Thyroid gland (tissue), 4 donors: Measurements from ENCODE around the gene S100A6. TPM values are rescaled to one million over a fixed set of nuclear protein-coding genes. Genes with fewer than 3 reads are reported as not detected.
"Not testable (repeated sequence)": the region's sequence is repeated elsewhere in the genome, so short reads cannot be mapped to it uniquely, and the experiment has no call there.

Experiments
- DNase-seq, 2 donors: peaks; one replicate each; pipeline ENCODE4 v3.0.0-alpha.2; 2019
- H3K27ac ChIP-seq, 3 donors: fragments of 200-600 bp; sonication (generic); 1 replicate in 2 of 3; 2 replicates in 1 of 3; pipeline ENCODE4 v1.5.1; 2016 to 2019; ENCODE audit warnings: mild to moderate bottlenecking in 1 of 3, moderate library complexity in 1 of 3
- H3K27me3 ChIP-seq: fragments of 200-600 bp; sonication (generic); one replicate; pipeline ENCODE4 v1.5.1; 2019
- H3K36me3 ChIP-seq, 2 donors: fragments of 200-600 bp; sonication (generic); one replicate each; pipeline ENCODE4 v1.5.1; 2016 to 2019
- H3K4me1 ChIP-seq, 2 donors: fragments of 200-600 bp; sonication (generic); one replicate each; pipeline ENCODE4 v1.5.1; 2017 to 2019
- H3K4me3 ChIP-seq, 3 donors: fragments of 200-600 bp; sonication (generic); replicated peaks in 1 of 3; 1 replicate in 2 of 3; 2 replicates in 1 of 3; pipeline ENCODE4 v1.5.1; 2016; ENCODE audit warnings: mild to moderate bottlenecking in 1 of 3
- H3K9me3 ChIP-seq: fragments of 200-600 bp; sonication (generic); one replicate; pipeline ENCODE4 v1.5.1; 2017
- CTCF ChIP-seq, 6 experiments: fragments of 200-600 bp in 3 of 6; fragments of 450-650 bp in 3 of 6; sonication (generic) in 3 of 6; IDR thresholded peaks; one replicate each; pipeline ENCODE4 v1.5.1; 2016 to 2019; ENCODE audit warnings: antibody characterized with exemption in 6 of 6, mild to moderate bottlenecking in 2 of 6, inconsistent platforms in 1 of 6, moderate library complexity in 1 of 6
- POLR2A ChIP-seq, 2 donors: fragments of 450-650 bp; IDR thresholded peaks; one replicate each; pipeline ENCODE4 v1.6.1; 2017; ENCODE audit warnings: antibody characterized with exemption in 2 of 2, mild to moderate bottlenecking in 2 of 2, moderate library complexity in 1 of 2
- WGBS, 2 donors: methylation state at CpG; one replicate each; pipeline ENCODE4 v1.1.5; 2017; 5-methylcytosine and 5-hydroxymethylcytosine counted together
- intact Hi-C: fragments of 100-400 bp; cut with DNase I; formaldehyde crosslinking; loops from one replicate; pipeline ENCODE4 v1.15.1; 2023
- total RNA-seq, 4 donors: library from RNA; depleted of rRNA; stranded (reverse); fragments of >200 nt; gene quantifications; one replicate each; pipeline ENCODE4 v1.2.3, GENCODE V29; 2016

Gene S100A6
- 100 to 1,000 TPM; 128 to 573 (median 360) TPM for total RNA-seq

- H3K4me3 ChIP-seq: peak within 1 kb of the TSS; percentile 63 to 87 (median 82)
- peaks cover 38 to 50% of the 10 kb centered on the region in 2 donors for H3K4me1 ChIP-seq
- TF ChIP-seq CTCF (IDR thresholded peaks at IDR 0.05) (peak in 2 of 6 experiments; percentile 3 to 13), POLR2A (IDR thresholded peaks at IDR 0.05) (peak; percentile 60 to 71)
- intact Hi-C loops: no loop called here
- no peaks in the 10 kb centered on the region for H3K9me3 ChIP-seq
- H3K36me3 ChIP-seq: no peaks in the 10 kb centered on the region
- WGBS, 2 donors: 40 to 59% methylated on average over 3 of the region's 18 CpGs
- H3K27ac ChIP-seq: peak within 1 kb of the TSS; percentile 98 to 99 (median 98)
- no peaks in the 10 kb centered on the region for H3K27me3 ChIP-seq
- peak; percentile 72 to 75 for DNase-seq
These were observed at the start of gene S100A6 for GRCh38 chr1:153535242-153536011. Gene S100A6, minus strand, starts transcription at chr1:153535991. Its CDS starts 652 bp downstream, at chr1:153535339.

GRCh38 chr1:153585006-153585405 is 49.2 kb upstream of the S100A6 start:
- 94 to 100% methylated on average over 1 of the region's 1 CpG for WGBS, 2 donors
- TF ChIP-seq POLR2A (IDR thresholded peaks at IDR 0.05) (no peak), CTCF (IDR thresholded peaks at IDR 0.05) (no peak)
- Histone ChIP-seq H3K27me3 (no peaks in the 10 kb centered on the region), H3K9me3 (no peaks in the 10 kb centered on the region), H3K36me3 (no peaks in the 10 kb centered on the region), H3K4me1 (peaks cover 8 to 12% of the 10 kb centered on the region in 2 donors), H3K4me3 (no peak overlapping the region), H3K27ac (no peak overlapping the region)
- intact Hi-C loops: no loop called here
- DNase-seq: no peak

GRCh38 chr1:153583976-153584375 is 48.2 kb upstream of the S100A6 start:
- 83 to 90% methylated on average over 2 of the region's 2 CpGs for WGBS, 2 donors
- Histone ChIP-seq H3K36me3 (no peaks in the 10 kb centered on the region), H3K4me3 (no peak overlapping the region), H3K27me3 (no peaks in the 10 kb centered on the region), H3K27ac (no peak overlapping the region), H3K4me1 (peaks cover 8 to 12% of the 10 kb centered on the region in 2 donors), H3K9me3 (no peaks in the 10 kb centered on the region)
- intact Hi-C loops: no loop called here
- TF ChIP-seq POLR2A (IDR thresholded peaks at IDR 0.05) (no peak), CTCF (IDR thresholded peaks at IDR 0.05) (no peak)
- no peak for DNase-seq

- DNase-seq, H3K9me3 ChIP-seq, H3K27ac ChIP-seq, H3K36me3 ChIP-seq, H3K27me3 ChIP-seq, H3K4me3 ChIP-seq, intact Hi-C loops: not testable (repeated sequence)
- WGBS, 2 donors: 86 to 93% methylated on average over 3 of the region's 3 CpGs
- peaks cover 8 to 12% of the 10 kb centered on the region in 2 donors for H3K4me1 ChIP-seq
These were observed 47.7 kb upstream of the S100A6 start for GRCh38 chr1:153583514-153583913.

- H3K27me3 ChIP-seq, H3K27ac ChIP-seq, H3K36me3 ChIP-seq, H3K4me3 ChIP-seq, intact Hi-C loops, DNase-seq, H3K9me3 ChIP-seq, H3K4me1 ChIP-seq: not testable (repeated sequence)
- WGBS, 2 donors: 94 to 95% methylated on average over 10 to 16 of the region's 34 CpGs
These were observed 47.0 kb upstream of the S100A6 start for GRCh38 chr1:153582836-153583235.

GRCh38 chr1:153578936-153579335 is 43.1 kb upstream of the S100A6 start:
- no peak overlapping the region for H3K4me3 ChIP-seq
- intact Hi-C loops: loop anchor here (5.0 to 10.0 kb wide), 2 partner anchors 33 to 86 kb away; partner anchors contain the start of gene S100A16

More at GRCh38 chr1:153578936-153579335, 43.1 kb upstream of the S100A6 start:
- DNase-seq: no peak
- TF ChIP-seq POLR2A (IDR thresholded peaks at IDR 0.05) (no peak), CTCF (IDR thresholded peaks at IDR 0.05) (no peak)
- H3K36me3 ChIP-seq: no peaks in the 10 kb centered on the region
- H3K27me3 ChIP-seq: no peaks in the 10 kb centered on the region
- WGBS, 2 donors: 83% methylated on average over 3 of the region's 3 CpGs
- no peaks in the 10 kb centered on the region for H3K9me3 ChIP-seq
- H3K4me1 ChIP-seq: no peaks in the 10 kb centered on the region
- H3K27ac ChIP-seq: no peak overlapping the region
